SK-N-SH treated with all-trans-retinoic acid at 6 μM for 48 hours (cell line): Measurements from ENCODE around the gene PRDM11.

Experiments
- BACH2 ChIP-seq: fragments of 250-450 bp; sonication (Bioruptor Pico); IDR thresholded peaks from 2 replicates; pipeline ENCODE4 v1.9.0; 2021; ENCODE audit warnings: mild to moderate bottlenecking, borderline replicate concordance
- CREB5 ChIP-seq: fragments of 250-450 bp; sonication (Bioruptor Pico); IDR thresholded peaks from 2 replicates; pipeline ENCODE4 v1.5.1; 2020; ENCODE audit warnings: low read depth, mild to moderate bottlenecking, moderate library complexity
- ESRRG ChIP-seq: fragments of 250-450 bp; sonication (Bioruptor Pico); IDR thresholded peaks from 2 replicates; pipeline ENCODE4 v1.6.1; 2021; ENCODE audit warnings: mild to moderate bottlenecking
- GLIS3 ChIP-seq: fragments of 250-450 bp; sonication (Bioruptor Pico); IDR thresholded peaks from 2 replicates; pipeline ENCODE4 v1.5.0; 2020; ENCODE audit warnings: mild to moderate bottlenecking, moderate library complexity
- ISL1 ChIP-seq: fragments of 250-450 bp; sonication (Bioruptor Pico); IDR thresholded peaks from 2 replicates; pipeline ENCODE4 v2.1.2; 2022; ENCODE audit warnings: mild to moderate bottlenecking, moderate library complexity
- POU6F1 ChIP-seq: fragments of 250-450 bp; sonication (Bioruptor Pico); IDR thresholded peaks from 2 replicates; pipeline ENCODE4 v1.8.0; 2021; ENCODE audit warnings: low read depth, mild to moderate bottlenecking, moderate library complexity, borderline replicate concordance
- RARB ChIP-seq: fragments of 250-450 bp; sonication (Bioruptor Pico); IDR thresholded peaks from 2 replicates; pipeline ENCODE4 v1.8.0; 2021; ENCODE audit warnings: mild to moderate bottlenecking, moderate library complexity
- TOX ChIP-seq: fragments of 250-450 bp; sonication (Bioruptor Pico); IDR thresholded peaks from 2 replicates; pipeline ENCODE4 v1.8.0; 2021; ENCODE audit warnings: mild to moderate bottlenecking, moderate library complexity, borderline replicate concordance
- ZFP3 ChIP-seq: fragments of 250-450 bp; sonication (Bioruptor Pico); IDR thresholded peaks from 2 replicates; pipeline ENCODE4 v1.5.0; 2020; ENCODE audit warnings: mild to moderate bottlenecking, moderate library complexity
- ZFP30 ChIP-seq: fragments of 450-650 bp; formaldehyde crosslinking; IDR thresholded peaks from 2 replicates; pipeline ENCODE4 v1.5.0; 2022; ENCODE audit warnings: mild to moderate bottlenecking, moderate library complexity
- ZNF70 ChIP-seq: fragments of 450-650 bp; formaldehyde crosslinking; IDR thresholded peaks from 2 replicates; pipeline ENCODE4 v1.5.0; 2020; ENCODE audit warnings: mild to moderate bottlenecking, moderate library complexity
- ZNF8 ChIP-seq: fragments of 450-650 bp; formaldehyde crosslinking; IDR thresholded peaks from 2 replicates; pipeline ENCODE4 v1.5.0; 2020; ENCODE audit warnings: mild to moderate bottlenecking, moderate library complexity

- no peak for TF ChIP-seq ZNF8 (CRISPR knock-in tag)
- no peak for TF ChIP-seq RARB (CRISPR knock-in tag)
- no peak for TF ChIP-seq CREB5
- no peak for TF ChIP-seq ZFP3 (CRISPR knock-in tag)
- TF ChIP-seq BACH2 (CRISPR knock-in tag) = no peak
- no peak for TF ChIP-seq ZNF70 (CRISPR knock-in tag)
- no peak for TF ChIP-seq ZFP30 (CRISPR knock-in tag)
- TF ChIP-seq POU6F1 (CRISPR knock-in tag) = no peak
- TF ChIP-seq TOX (CRISPR knock-in tag) = no peak
- no peak for TF ChIP-seq ESRRG
- TF ChIP-seq ISL1 (CRISPR knock-in tag) = no peak
- TF ChIP-seq GLIS3 (CRISPR knock-in tag) = no peak
Measured at GRCh38 chr11:45213316-45213665, 66.9 kb downstream of the PRDM11 start.
